ENCODE data around the gene TTF2.

- no peak for TF ChIP-seq CTCF (IDR thresholded peaks at IDR 0.05; ENCODE audit: borderline replicate concordance, extremely low read depth, low read length, poor library complexity, severe bottlenecking)
- TF ChIP-seq EZH2 (IDR thresholded peaks at IDR 0.05; ENCODE audit: borderline replicate concordance, low read depth, low read length, severe bottlenecking) = no peak
These were observed 44.9 kb downstream of the TTF2 start for GRCh38 chr1:117104986-117105385.

Data from DND-41 (cell line).